ENCODE measurements around the gene AOPEP.

- TF ChIP-seq POLR2A (IDR thresholded peaks at IDR 0.05) (no peak), CTCF (IDR thresholded peaks at IDR 0.05) (no peak)
Observed at GRCh38 chr9:94817291-94818177, 91.0 kb downstream of the AOPEP start.
